ENCODE data around the gene DERL2. TPM values are rescaled to one million over a fixed set of nuclear protein-coding genes. Genes with fewer than 3 reads are reported as not detected.

Gene DERL2
- total and polyA plus RNA-seq, 2 of the 4 experiments (the other 2 are of a cell fraction): 27.4 to 44.2 TPM

- ChIA-PET CTCF (no interaction called here), POLR2A (ENCODE audit: unreplicated experiment) (no interaction called here)
- Histone ChIP-seq H2BK120ac (ENCODE audit: low read depth, low read length) (peak overlapping the region; percentile 99), H3K14ac (replicated peaks; ENCODE audit: low read depth, low read length) (peak overlapping the region; percentile 95), H2AFZ (replicated peaks; ENCODE audit: low read length, poor library complexity) (peak overlapping the region; percentile 82), H4K5ac (ENCODE audit: low read depth, low read length) (peak overlapping the region; percentile 95), H3K9me3 (ENCODE audit: control insufficient read depth, insufficient read depth, low read length) (no peaks in the 10 kb centered on the region), H3K9ac (ENCODE audit: low read depth, low read length) (0 out of 2 replicates have a peak overlapping the region, but pooled peaks have one; percentile 29), H3K4me1 (ENCODE audit: control insufficient read depth, insufficient read depth, low read length) (peaks cover 9% of the 10 kb centered on the region), H4K20me1 (ENCODE audit: insufficient read depth, low read length) (no peaks in the 10 kb centered on the region), H3K27ac (ENCODE audit: insufficient read depth, low read length) (peak overlapping the region; percentile 93), H4K8ac (ENCODE audit: low read depth in 2 of 2, low read length in 2 of 2) (peak overlapping the region; percentile 90 to 97), H2BK5ac (ENCODE audit: low read depth, low read length, poor library complexity, severe bottlenecking) (peak overlapping the region; percentile 96), H4K91ac (ENCODE audit: insufficient read depth, low read depth, low read length) (peak overlapping the region; percentile 99), H3K36me3 (ENCODE audit: control insufficient read depth, insufficient read depth, low read length) (peaks cover 3% of the 10 kb centered on the region; the same call in 1 of the 2 replicates), H3K4ac (ENCODE audit: low read depth, low read length) (peak overlapping the region; percentile 100), H2AK5ac (ENCODE audit: low read depth, low read length) (peak overlapping the region; percentile 98), H2BK20ac (ENCODE audit: low read depth, low read length) (peak overlapping the region; percentile 100), H3K79me1 (ENCODE audit: low read depth in 1 of 2, low read length in 2 of 2) (peaks cover 0 to 4% of the 10 kb centered on the region in 2 experiments; a peak in 2 of 4 replicates), H2AK9ac (replicated peaks; ENCODE audit: low read depth, low read length, poor library complexity) (peak overlapping the region; percentile 90), H3K56ac (ENCODE audit: extremely low read depth, insufficient read depth, low read length) (peak overlapping the region; percentile 97), H3K9me1 (ENCODE audit: insufficient read depth, low read length) (peaks cover 10% of the 10 kb centered on the region), H3K4me3 (ENCODE audit: insufficient read depth, low read depth, low read length) (no peak overlapping the region), H3K23ac (ENCODE audit: low read depth, low read length) (peak overlapping the region; percentile 99), H3K18ac (ENCODE audit: low read depth, low read length) (peak overlapping the region; percentile 95), H3K27me3 (ENCODE audit: control insufficient read depth, insufficient read depth, low read length) (no peaks in the 10 kb centered on the region), H3K4me2 (ENCODE audit: low read depth, low read length) (peak overlapping the region; percentile 37; the same call in 1 of the 2 replicates), H2BK15ac (ENCODE audit: low read depth, low read length) (peak overlapping the region; percentile 90; the same call in 2 of the 3 replicates)
- BruUV-seq (replicated peaks): no TSS peak
- DNase-seq (peak; percentile 92), ATAC-seq (ENCODE audit: low read depth) (peak; percentile 91)
- no peak for TF ChIP-seq MXI1 (IDR thresholded peaks at IDR 0.05; ENCODE audit: borderline replicate concordance, low read depth, low read length)
- TF ChIP-seq FOS (IDR thresholded peaks at IDR 0.05; ENCODE audit: low read depth, low read length): peak; percentile 88
- TF ChIP-seq BHLHE40 (IDR thresholded peaks at IDR 0.05; ENCODE audit: low read depth, low read length): peak; percentile 56; the same call in 1 of the 2 replicates
- WGBS, 2 experiments (ENCODE audit: extremely low coverage in 2 of 2, insufficient read length in 1 of 2): 0% methylated on average over 1 of the region's 8 CpGs; no CpG with 5 or more reads in 1 of the 2 experiments
- intact Hi-C loops (cut with micrococcal nuclease) (no loop called here), in situ Hi-C loops (cut with MboI; ENCODE audit: low sequenced_read_pairs) (no loop called here), dilution Hi-C loops (cut with HindIII; ENCODE audit: low sequenced_read_pairs, unreplicated experiment) (no loop called here)
Observed at GRCh38 chr17:5509482-5509881, 23.5 kb upstream of the DERL2 start.

Data from IMR-90 (cell line).